ENCODE measurements around the gene SCN4A.
"Not testable (repeated sequence)": the region's sequence is repeated elsewhere in the genome, so short reads cannot be mapped to it uniquely, and the experiment has no call there.

- TF ChIP-seq POLR2A, CTCF (IDR thresholded peaks at IDR 0.05): not testable (repeated sequence)
Measured at GRCh38 chr17:63920779-63921178, 51.9 kb downstream of the SCN4A start.

Measured in Peyer's patch (tissue), 4 donors.